NCI-H446 (cell line): ENCODE data around the gene FBXL19.
"Not testable (repeated sequence)": the region's sequence is repeated elsewhere in the genome, so short reads cannot be mapped to it uniquely, and the experiment has no call there.

Source experiments
- DNase-seq, 2 experiments: peaks; one replicate each; lab custom pipeline; 2025; lab: John Stamatoyannopoulos, UW

FBXL19 gene

GRCh38 chr16:30923554-30924075, at the start of gene FBXL19:
Gene FBXL19 (plus strand): TSS chr16:30923572. CDS start chr16:30925755, 2,183 bp downstream.
- DNase-seq: peak in 1 of 2 experiments; percentile 67

GRCh38 chr16:30874244-30874820, 49.0 kb upstream of the FBXL19 start:
- no peak for DNase-seq

- DNase-seq: peak; percentile 77 to 90
These were observed 48.3 kb upstream of the FBXL19 start for GRCh38 chr16:30874821-30875717.

GRCh38 chr16:30875871-30876801, 47.2 kb upstream of the FBXL19 start:
- peak in 1 of 2 experiments; percentile 19 for DNase-seq

- no peak for DNase-seq
These were observed 46.5 kb upstream of the FBXL19 start for GRCh38 chr16:30876867-30877266.

GRCh38 chr16:30882429-30883310, 40.7 kb upstream of the FBXL19 start:
- DNase-seq: no peak

GRCh38 chr16:30884760-30885159, 38.6 kb upstream of the FBXL19 start:
- no peak for DNase-seq

- DNase-seq: no peak
These were observed 38.2 kb upstream of the FBXL19 start for GRCh38 chr16:30885196-30885595.

- no peak for DNase-seq
These were observed 37.2 kb upstream of the FBXL19 start for GRCh38 chr16:30886145-30886544.

- DNase-seq: no peak
These were observed 35.4 kb upstream of the FBXL19 start for GRCh38 chr16:30887927-30888326.

- DNase-seq: no peak
These were observed 34.4 kb upstream of the FBXL19 start for GRCh38 chr16:30888856-30889499.

- DNase-seq: no peak
These were observed 33.7 kb upstream of the FBXL19 start for GRCh38 chr16:30889721-30890120.

- not testable (repeated sequence) for DNase-seq
These were observed 32.1 kb upstream of the FBXL19 start for GRCh38 chr16:30891043-30891823.

- no peak for DNase-seq
These were observed 30.5 kb upstream of the FBXL19 start for GRCh38 chr16:30892670-30893416.

GRCh38 chr16:30893417-30893743, 30.0 kb upstream of the FBXL19 start:
- no peak for DNase-seq

- DNase-seq: peak; percentile 44 to 87
These were observed 29.4 kb upstream of the FBXL19 start, which contains the start of gene BCL7C for GRCh38 chr16:30893744-30894539. Gene BCL7C (minus strand): TSS chr16:30894077. CDS start chr16:30893944, 133 bp downstream.

- DNase-seq: no peak
These were observed 28.6 kb upstream of the FBXL19 start for GRCh38 chr16:30894540-30895368.
